HepG2 (cell line): ENCODE results near the gene ADAMTSL4. TPM values are rescaled to one million over a fixed set of nuclear protein-coding genes. Genes with fewer than 3 reads are reported as not detected.

Source experiments
- ADNP ChIP-seq: sonication (generic); formaldehyde crosslinking; IDR thresholded peaks from 2 replicates; pipeline ENCODE4 v1.4.0; 2020; ENCODE audit warnings: missing genetic modification reagents
- EZH2 ChIP-seq: conservative IDR thresholded peaks from 2 replicates; pipeline ENCODE4 v1.6.1; 2012; ENCODE audit warnings: mild to moderate bottlenecking, low read depth, low read length, moderate library complexity
- FOXJ3 ChIP-seq: sonication (generic); formaldehyde crosslinking; IDR thresholded peaks from 2 replicates; pipeline ENCODE4 v1.4.0; 2020; ENCODE audit warnings: missing genetic modification reagents, mild to moderate bottlenecking, borderline replicate concordance
- FOXK1 ChIP-seq: sonication (generic); formaldehyde crosslinking; IDR thresholded peaks from 2 replicates; pipeline ENCODE4 v1.4.0; 2020; ENCODE audit warnings: low read depth, missing genetic modification reagents, borderline replicate concordance
- MTERF4 ChIP-seq: sonication (generic); formaldehyde crosslinking; IDR thresholded peaks from 2 replicates; pipeline ENCODE4 v1.8.0; 2023; ENCODE audit warnings: mild to moderate bottlenecking, missing genetic modification reagents
- NR2F2 ChIP-seq: IDR thresholded peaks from 2 replicates; pipeline ENCODE4 v1.6.1; 2012; ENCODE audit warnings: low read depth, inconsistent platforms, borderline replicate concordance
- SMAD3 ChIP-seq: sonication (generic); formaldehyde crosslinking; IDR thresholded peaks from 2 replicates; pipeline ENCODE4 v1.4.0; 2020; ENCODE audit warnings: missing genetic modification reagents
- SMARCE1 ChIP-seq: fragments of 450-650 bp; IDR thresholded peaks from 2 replicates; pipeline ENCODE4 v1.6.1; 2017; ENCODE audit warnings: borderline replicate concordance
- SRY ChIP-seq: sonication (generic); formaldehyde crosslinking; IDR thresholded peaks from 2 replicates; pipeline ENCODE4 v1.8.0; 2022; ENCODE audit warnings: mild to moderate bottlenecking, missing genetic modification reagents
- SSRP1 ChIP-seq: IDR thresholded peaks from 2 replicates; pipeline ENCODE4 v1.6.1; 2016; ENCODE audit warnings: control low read depth
- THAP8 ChIP-seq: sonication (generic); formaldehyde crosslinking; IDR thresholded peaks from 2 replicates; pipeline ENCODE4 v1.5.1; 2020; ENCODE audit warnings: missing genetic modification reagents, mild to moderate bottlenecking, borderline replicate concordance
- ZHX1 ChIP-seq: sonication (generic); formaldehyde crosslinking; IDR thresholded peaks from 2 replicates; pipeline ENCODE4 v1.8.1; 2022; ENCODE audit warnings: low read depth, mild to moderate bottlenecking, missing genetic modification reagents
- ZNF18 ChIP-seq: sonication (generic); formaldehyde crosslinking; IDR thresholded peaks from 2 replicates; pipeline ENCODE4 v1.8.0; 2022; ENCODE audit warnings: mild to moderate bottlenecking, missing genetic modification reagents; ENCODE audit not compliant: insufficient replicate concordance
- ZNF276 ChIP-seq: sonication (generic); formaldehyde crosslinking; IDR thresholded peaks from 2 replicates; pipeline ENCODE4 v1.4.0; 2020; ENCODE audit warnings: mild to moderate bottlenecking, low read depth, missing genetic modification reagents
- ZNF383 ChIP-seq: sonication (generic); formaldehyde crosslinking; IDR thresholded peaks from 2 replicates; pipeline ENCODE4 v1.4.0; 2020; ENCODE audit warnings: missing genetic modification reagents, mild to moderate bottlenecking, borderline replicate concordance
- ZNF619 ChIP-seq: sonication (generic); formaldehyde crosslinking; IDR thresholded peaks from 2 replicates; pipeline ENCODE4 v1.4.0; 2020; ENCODE audit warnings: mild to moderate bottlenecking, missing genetic modification reagents
- ZNF639 ChIP-seq: conservative IDR thresholded peaks from 2 replicates; pipeline ENCODE4 v1.6.1; 2018; ENCODE audit warnings: missing genetic modification reagents
- ZSCAN21 ChIP-seq: sonication (generic); formaldehyde crosslinking; IDR thresholded peaks from 2 replicates; pipeline ENCODE4 v1.8.0; 2022; ENCODE audit warnings: mild to moderate bottlenecking, missing genetic modification reagents, moderate library complexity, borderline replicate concordance
- polyA plus RNA-seq, 8 experiments: library from polyadenylated mRNA; depleted of rRNA in 3 of 8; stranded (reverse) in 7 of 8; unstranded in 1 of 8; fragments of >200 nt; fragmentation: Illumina TruSeq in 4 of 8; extraction: Trizol in 4 of 8; gene quantifications; 2 replicates each; pipeline versions ENCODE4 v1.2.1 to v1.2.3, GENCODE V29; 2011 to 2016; ENCODE audit warnings: low read depth in 4 of 8, missing spikeins in 1 of 8, mixed read lengths in 1 of 8; ENCODE audit not compliant: insufficient read depth in 1 of 8
- total RNA-seq, 5 experiments: library from RNA; depleted of rRNA; stranded (reverse); fragments of >200 nt; fragmentation: Illumina TruSeq; extraction: Trizol; gene quantifications; 2 replicates each; pipeline ENCODE4 v1.2.3, GENCODE V29; 2016; ENCODE audit warnings: low read depth in 1 of 5

ADAMTSL4 gene
- total and polyA plus RNA-seq, 2 of the 13 experiments (the other 11 are each of a cell fraction or from before 2014, with no cell fraction given) = 3.9 to 16.4 TPM

- TF ChIP-seq ZNF383 (CRISPR knock-in tag) = no peak
- no peak for TF ChIP-seq EZH2
- no peak for TF ChIP-seq ADNP
- TF ChIP-seq FOXK1 (CRISPR knock-in tag) = no peak
- TF ChIP-seq SSRP1 (CRISPR knock-in tag) = no peak
- no peak for TF ChIP-seq MTERF4 (CRISPR knock-in tag)
- no peak for TF ChIP-seq ZHX1
- no peak for TF ChIP-seq SMAD3 (CRISPR knock-in tag)
- TF ChIP-seq SRY = no peak
- no peak for TF ChIP-seq ZNF276 (CRISPR knock-in tag)
- TF ChIP-seq SMARCE1 = no peak
- TF ChIP-seq NR2F2 = no peak
- no peak for TF ChIP-seq ZSCAN21 (CRISPR knock-in tag)
- no peak for TF ChIP-seq ZNF639 (CRISPR knock-in tag)
- TF ChIP-seq FOXJ3 = peak; percentile 39; the same call in 1 of the 2 replicates
- no peak for TF ChIP-seq ZNF18
- no peak for TF ChIP-seq ZNF619
- no peak for TF ChIP-seq THAP8 (CRISPR knock-in tag)
Observed at GRCh38 chr1:150575518-150576366, 26.5 kb downstream of the ADAMTSL4 start (continued).
